HepG2 (cell line): ENCODE measurements around the gene APPBP2. TPM values are rescaled to one million over a fixed set of nuclear protein-coding genes. Genes with fewer than 3 reads are reported as not detected.

Experiments
- AHR ChIP-seq: IDR thresholded peaks from 2 replicates; pipeline ENCODE4 v1.6.1; 2018; ENCODE audit warnings: missing genetic modification reagents, missing compliant biosample characterization
- HNRNPK ChIP-seq: fragments of 200-400 bp; formaldehyde crosslinking; IDR thresholded peaks from 2 replicates; pipeline ENCODE4 v1.6.1; 2018; ENCODE audit warnings: low read length, low read depth, moderate library complexity, mild to moderate bottlenecking; ENCODE audit not compliant: poor library complexity, severe bottlenecking
- ISL2 ChIP-seq: sonication (generic); formaldehyde crosslinking; IDR thresholded peaks from 2 replicates; pipeline ENCODE4 v1.5.0; 2020; ENCODE audit warnings: missing genetic modification reagents
- KDM3A ChIP-seq: IDR thresholded peaks from 2 replicates; pipeline ENCODE4 v1.6.1; 2018; ENCODE audit warnings: low read depth, missing compliant biosample characterization
- KLF16 ChIP-seq, 2 experiments: sonication (generic) in 1 of 2; formaldehyde crosslinking in 1 of 2; IDR thresholded peaks; 2 replicates each; pipeline versions ENCODE4 v1.6.1 to v1.8.0; 2016 to 2023; ENCODE audit warnings: missing genetic modification reagents in 2 of 2, missing compliant biosample characterization in 1 of 2
- NRL ChIP-seq: sonication (generic); formaldehyde crosslinking; IDR thresholded peaks from 2 replicates; pipeline ENCODE4 v1.5.0; 2020; ENCODE audit warnings: missing genetic modification reagents, mild to moderate bottlenecking, moderate library complexity, borderline replicate concordance
- PITX1 ChIP-seq: sonication (generic); formaldehyde crosslinking; IDR thresholded peaks from 2 replicates; pipeline ENCODE4 v1.5.1; 2020; ENCODE audit warnings: mild to moderate bottlenecking, missing genetic modification reagents
- PRMT3 ChIP-seq: sonication (generic); formaldehyde crosslinking; IDR thresholded peaks from 2 replicates; pipeline ENCODE4 v1.8.1; 2022; ENCODE audit warnings: low read depth, mild to moderate bottlenecking, moderate library complexity, missing genetic modification reagents, borderline replicate concordance
- RAD21 ChIP-seq: fragments of 450-650 bp; formaldehyde crosslinking; IDR thresholded peaks from 2 replicates; pipeline ENCODE4 v1.5.0; 2020; ENCODE audit warnings: mild to moderate bottlenecking
- SALL1 ChIP-seq: sonication (generic); formaldehyde crosslinking; IDR thresholded peaks from 2 replicates; pipeline ENCODE4 v1.8.0; 2022; ENCODE audit warnings: mild to moderate bottlenecking, missing genetic modification reagents
- TAF15 ChIP-seq: fragments of 200-400 bp; formaldehyde crosslinking; IDR thresholded peaks from one replicate; pipeline ENCODE4 v1.6.1; 2018; ENCODE audit warnings: mild to moderate bottlenecking, low read depth, low read length; ENCODE audit not compliant: poor library complexity, severe bottlenecking
- ZBTB38 ChIP-seq: sonication (generic); formaldehyde crosslinking; IDR thresholded peaks from 2 replicates; pipeline ENCODE4 v1.5.1; 2020; ENCODE audit warnings: mild to moderate bottlenecking, missing genetic modification reagents
- ZFX ChIP-seq: sonication (generic); formaldehyde crosslinking; IDR thresholded peaks from 2 replicates; pipeline ENCODE4 v1.4.0; 2020; ENCODE audit warnings: mild to moderate bottlenecking, low read depth, missing genetic modification reagents, moderate library complexity
- ZNF230 ChIP-seq: sonication (generic); formaldehyde crosslinking; IDR thresholded peaks from 2 replicates; pipeline ENCODE4 v1.4.0; 2020; ENCODE audit warnings: mild to moderate bottlenecking, missing genetic modification reagents
- ZNF337 ChIP-seq: sonication (generic); formaldehyde crosslinking; IDR thresholded peaks from 2 replicates; pipeline ENCODE4 v1.5.1; 2020; ENCODE audit warnings: missing genetic modification reagents, low read depth, mild to moderate bottlenecking, borderline replicate concordance
- ZNF776 ChIP-seq: sonication (generic); formaldehyde crosslinking; IDR thresholded peaks from 2 replicates; pipeline ENCODE4 v1.4.0; 2020; ENCODE audit warnings: mild to moderate bottlenecking, missing genetic modification reagents
- ZSCAN29 ChIP-seq: sonication (generic); formaldehyde crosslinking; conservative IDR thresholded peaks from 2 replicates; pipeline ENCODE4 v1.4.0; 2020; ENCODE audit warnings: mild to moderate bottlenecking, missing genetic modification reagents
- polyA plus RNA-seq, 8 experiments: library from polyadenylated mRNA; depleted of rRNA in 3 of 8; stranded (reverse) in 7 of 8; unstranded in 1 of 8; fragments of >200 nt; fragmentation: Illumina TruSeq in 4 of 8; extraction: Trizol in 4 of 8; gene quantifications; 2 replicates each; pipeline versions ENCODE4 v1.2.1 to v1.2.3, GENCODE V29; 2011 to 2016; ENCODE audit warnings: low read depth in 4 of 8, missing spikeins in 1 of 8, mixed read lengths in 1 of 8; ENCODE audit not compliant: insufficient read depth in 1 of 8
- total RNA-seq, 5 experiments: library from RNA; depleted of rRNA; stranded (reverse); fragments of >200 nt; fragmentation: Illumina TruSeq; extraction: Trizol; gene quantifications; 2 replicates each; pipeline ENCODE4 v1.2.3, GENCODE V29; 2016; ENCODE audit warnings: low read depth in 1 of 5
- TF ChIP-seq, protein P1 (sequence below): sonication (generic); formaldehyde crosslinking; IDR thresholded peaks from 2 replicates; pipeline ENCODE4 v1.5.1; 2020; ENCODE audit warnings: mild to moderate bottlenecking, missing genetic modification reagents, moderate library complexity
- TF ChIP-seq, protein P2 (sequence below): sonication (generic); formaldehyde crosslinking; IDR thresholded peaks from 2 replicates; pipeline ENCODE4 v1.8.0; 2022; ENCODE audit warnings: mild to moderate bottlenecking, missing genetic modification reagents
- TF ChIP-seq, protein P3 (sequence below): sonication (generic); formaldehyde crosslinking; IDR thresholded peaks from 2 replicates; pipeline ENCODE4 v1.5.1; 2020; ENCODE audit warnings: missing genetic modification reagents, mild to moderate bottlenecking, borderline replicate concordance

APPBP2 gene
- total and polyA plus RNA-seq, 2 of the 13 experiments (the other 11 are each of a cell fraction or from before 2014, with no cell fraction given), result 17.5 to 45.8 TPM

DNA sequence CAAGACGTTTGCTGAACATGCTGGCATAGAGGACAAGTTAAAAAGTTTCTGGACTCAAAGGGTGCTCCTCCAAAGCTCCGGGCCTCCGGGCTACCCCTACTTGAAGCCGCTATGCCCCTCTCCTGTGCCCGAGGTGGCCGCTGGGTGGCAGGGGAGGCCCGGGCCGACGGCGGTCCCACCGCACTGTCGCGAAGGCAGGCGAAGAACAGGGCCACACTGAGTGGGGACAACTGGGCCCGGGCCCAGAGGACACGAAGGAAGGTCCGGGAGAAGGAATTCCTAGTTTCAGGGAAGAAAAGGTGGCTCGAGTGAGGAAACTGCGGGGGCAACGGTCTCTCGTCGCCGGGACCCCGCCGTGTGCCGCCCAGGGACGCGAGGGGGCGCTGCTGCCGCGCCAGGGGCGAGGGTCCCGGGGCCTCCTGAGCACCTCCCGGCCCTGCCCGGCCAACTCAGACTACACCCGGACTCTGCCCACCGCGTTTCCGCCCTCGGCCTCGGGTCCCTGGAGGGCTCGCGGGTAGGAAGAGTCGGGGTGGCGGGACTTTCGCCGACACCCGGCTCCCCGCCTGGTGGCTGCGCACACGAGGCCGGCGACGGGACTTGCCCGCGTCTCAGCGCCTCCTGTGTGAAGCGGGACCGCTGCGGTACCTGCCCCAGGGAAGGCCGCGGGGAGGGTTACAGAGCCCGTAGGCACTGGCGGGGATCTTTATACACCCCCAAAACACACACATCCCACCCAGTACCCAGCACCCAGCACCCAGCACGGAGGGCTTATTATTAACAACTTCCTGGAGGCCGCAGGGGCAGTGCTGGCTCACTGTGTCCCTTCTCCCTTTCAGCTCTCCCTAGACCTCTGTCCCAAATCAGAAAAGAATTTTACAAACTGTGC is 104.5 kb downstream of the APPBP2 start (continued):
- 0 out of 2 replicates have a peak, but pooled peaks have one; percentile 21 for TF ChIP-seq ISL2 (CRISPR knock-in tag)
- 0 out of 2 replicates have a peak, but pooled peaks have one; percentile 16 for TF ChIP-seq ZNF337 (CRISPR knock-in tag)
- TF ChIP-seq NRL (CRISPR knock-in tag), result 0 out of 2 replicates have a peak, but pooled peaks have one; percentile 58
- peak; percentile 33; the same call in 1 of the 2 replicates for TF ChIP-seq ZNF230 (CRISPR knock-in tag)
- peak; percentile 56 for TF ChIP-seq TAF15
- peak; percentile 82 for TF ChIP-seq ZFX (CRISPR knock-in tag)
- peak; percentile 54; the same call in 1 of the 2 replicates for TF ChIP-seq PITX1 (CRISPR knock-in tag)
- peak; percentile 36 for TF ChIP-seq HNRNPK
- peak; percentile 42; the same call in 1 of the 2 replicates for TF ChIP-seq KDM3A (CRISPR knock-in tag)
- TF ChIP-seq SALL1 (CRISPR knock-in tag), result peak; percentile 59; the same call in 1 of the 2 replicates
- TF ChIP-seq KLF16 (CRISPR knock-in tag; IDR thresholded peaks at IDR 0.05), result peak in 1 of 2 experiments; percentile 61; a peak in 1 of 4 replicates
- TF ChIP-seq, protein P1, sequence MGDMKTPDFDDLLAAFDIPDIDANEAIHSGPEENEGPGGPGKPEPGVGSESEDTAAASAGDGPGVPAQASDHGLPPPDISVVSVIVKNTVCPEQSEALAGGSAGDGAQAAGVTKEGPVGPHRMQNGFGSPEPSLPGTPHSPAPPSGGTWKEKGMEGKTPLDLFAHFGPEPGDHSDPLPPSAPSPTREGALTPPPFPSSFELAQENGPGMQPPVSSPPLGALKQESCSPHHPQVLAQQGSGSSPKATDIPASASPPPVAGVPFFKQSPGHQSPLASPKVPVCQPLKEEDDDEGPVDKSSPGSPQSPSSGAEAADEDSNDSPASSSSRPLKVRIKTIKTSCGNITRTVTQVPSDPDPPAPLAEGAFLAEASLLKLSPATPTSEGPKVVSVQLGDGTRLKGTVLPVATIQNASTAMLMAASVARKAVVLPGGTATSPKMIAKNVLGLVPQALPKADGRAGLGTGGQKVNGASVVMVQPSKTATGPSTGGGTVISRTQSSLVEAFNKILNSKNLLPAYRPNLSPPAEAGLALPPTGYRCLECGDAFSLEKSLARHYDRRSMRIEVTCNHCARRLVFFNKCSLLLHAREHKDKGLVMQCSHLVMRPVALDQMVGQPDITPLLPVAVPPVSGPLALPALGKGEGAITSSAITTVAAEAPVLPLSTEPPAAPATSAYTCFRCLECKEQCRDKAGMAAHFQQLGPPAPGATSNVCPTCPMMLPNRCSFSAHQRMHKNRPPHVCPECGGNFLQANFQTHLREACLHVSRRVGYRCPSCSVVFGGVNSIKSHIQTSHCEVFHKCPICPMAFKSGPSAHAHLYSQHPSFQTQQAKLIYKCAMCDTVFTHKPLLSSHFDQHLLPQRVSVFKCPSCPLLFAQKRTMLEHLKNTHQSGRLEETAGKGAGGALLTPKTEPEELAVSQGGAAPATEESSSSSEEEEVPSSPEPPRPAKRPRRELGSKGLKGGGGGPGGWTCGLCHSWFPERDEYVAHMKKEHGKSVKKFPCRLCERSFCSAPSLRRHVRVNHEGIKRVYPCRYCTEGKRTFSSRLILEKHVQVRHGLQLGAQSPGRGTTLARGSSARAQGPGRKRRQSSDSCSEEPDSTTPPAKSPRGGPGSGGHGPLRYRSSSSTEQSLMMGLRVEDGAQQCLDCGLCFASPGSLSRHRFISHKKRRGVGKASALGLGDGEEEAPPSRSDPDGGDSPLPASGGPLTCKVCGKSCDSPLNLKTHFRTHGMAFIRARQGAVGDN, result peak; percentile 78
- peak; percentile 84 for TF ChIP-seq RAD21
- no peak for TF ChIP-seq AHR (CRISPR knock-in tag)
- TF ChIP-seq PRMT3 (CRISPR knock-in tag), result no peak
- TF ChIP-seq ZNF776 (CRISPR knock-in tag), result no peak; the same call in 1 of the 2 replicates
- peak; percentile 88 for TF ChIP-seq ZBTB38 (CRISPR knock-in tag)
- TF ChIP-seq, protein P2, sequence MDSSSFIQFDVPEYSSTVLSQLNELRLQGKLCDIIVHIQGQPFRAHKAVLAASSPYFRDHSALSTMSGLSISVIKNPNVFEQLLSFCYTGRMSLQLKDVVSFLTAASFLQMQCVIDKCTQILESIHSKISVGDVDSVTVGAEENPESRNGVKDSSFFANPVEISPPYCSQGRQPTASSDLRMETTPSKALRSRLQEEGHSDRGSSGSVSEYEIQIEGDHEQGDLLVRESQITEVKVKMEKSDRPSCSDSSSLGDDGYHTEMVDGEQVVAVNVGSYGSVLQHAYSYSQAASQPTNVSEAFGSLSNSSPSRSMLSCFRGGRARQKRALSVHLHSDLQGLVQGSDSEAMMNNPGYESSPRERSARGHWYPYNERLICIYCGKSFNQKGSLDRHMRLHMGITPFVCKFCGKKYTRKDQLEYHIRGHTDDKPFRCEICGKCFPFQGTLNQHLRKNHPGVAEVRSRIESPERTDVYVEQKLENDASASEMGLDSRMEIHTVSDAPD (CRISPR knock-in tag), result peak; percentile 55; the same call in 1 of the 2 replicates
- TF ChIP-seq, protein P3, sequence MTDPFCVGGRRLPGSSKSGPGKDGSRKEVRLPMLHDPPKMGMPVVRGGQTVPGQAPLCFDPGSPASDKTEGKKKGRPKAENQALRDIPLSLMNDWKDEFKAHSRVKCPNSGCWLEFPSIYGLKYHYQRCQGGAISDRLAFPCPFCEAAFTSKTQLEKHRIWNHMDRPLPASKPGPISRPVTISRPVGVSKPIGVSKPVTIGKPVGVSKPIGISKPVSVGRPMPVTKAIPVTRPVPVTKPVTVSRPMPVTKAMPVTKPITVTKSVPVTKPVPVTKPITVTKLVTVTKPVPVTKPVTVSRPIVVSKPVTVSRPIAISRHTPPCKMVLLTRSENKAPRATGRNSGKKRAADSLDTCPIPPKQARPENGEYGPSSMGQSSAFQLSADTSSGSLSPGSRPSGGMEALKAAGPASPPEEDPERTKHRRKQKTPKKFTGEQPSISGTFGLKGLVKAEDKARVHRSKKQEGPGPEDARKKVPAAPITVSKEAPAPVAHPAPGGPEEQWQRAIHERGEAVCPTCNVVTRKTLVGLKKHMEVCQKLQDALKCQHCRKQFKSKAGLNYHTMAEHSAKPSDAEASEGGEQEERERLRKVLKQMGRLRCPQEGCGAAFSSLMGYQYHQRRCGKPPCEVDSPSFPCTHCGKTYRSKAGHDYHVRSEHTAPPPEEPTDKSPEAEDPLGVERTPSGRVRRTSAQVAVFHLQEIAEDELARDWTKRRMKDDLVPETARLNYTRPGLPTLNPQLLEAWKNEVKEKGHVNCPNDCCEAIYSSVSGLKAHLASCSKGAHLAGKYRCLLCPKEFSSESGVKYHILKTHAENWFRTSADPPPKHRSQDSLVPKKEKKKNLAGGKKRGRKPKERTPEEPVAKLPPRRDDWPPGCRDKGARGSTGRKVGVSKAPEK (CRISPR knock-in tag), result peak; percentile 59; the same call in 1 of the 2 replicates
- TF ChIP-seq ZSCAN29 (CRISPR knock-in tag), result 0 out of 2 replicates have a peak, but pooled peaks have one; percentile 63
